PC-9 (cell line): ENCODE measurements around the gene PIK3R2.
"Not testable (repeated sequence)": the region's sequence is repeated elsewhere in the genome, so short reads cannot be mapped to it uniquely, and the experiment has no call there.

Experiments
- EZH2 ChIP-seq: fragments of 200-600 bp; sonication (generic); IDR thresholded peaks from 2 replicates; pipeline ENCODE4 v1.8.0; 2017; ENCODE audit warnings: antibody characterized with exemption, low read depth
- TF ChIP-seq, protein P1 (sequence below): fragments of 200-600 bp; sonication (generic); conservative IDR thresholded peaks from 2 replicates; pipeline ENCODE4 v1.6.1; 2017; ENCODE audit warnings: mixed run types, antibody characterized with exemption, mild to moderate bottlenecking, moderate library complexity

DNA sequence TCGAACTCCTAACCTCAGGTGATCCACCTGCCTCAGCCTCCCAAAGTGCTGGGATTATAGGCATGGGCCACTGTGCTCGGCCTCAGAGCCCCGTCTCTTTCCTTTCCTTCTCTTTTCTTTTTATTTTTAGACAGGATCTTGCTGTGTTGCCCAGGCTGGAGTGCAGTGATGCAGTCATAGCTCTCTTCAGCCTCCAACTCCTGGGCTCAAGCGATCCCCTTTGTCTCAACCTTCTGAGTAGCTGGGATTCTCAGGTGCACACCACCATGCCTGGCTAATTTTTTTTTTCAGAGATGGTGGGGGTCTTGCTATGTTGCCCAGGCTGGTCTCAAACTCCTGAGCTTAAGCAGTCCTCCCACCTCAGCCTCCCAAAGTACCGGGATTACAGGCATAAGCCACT, 56.9 kb downstream of the PIK3R2 start:
- TF ChIP-seq, protein P1, sequence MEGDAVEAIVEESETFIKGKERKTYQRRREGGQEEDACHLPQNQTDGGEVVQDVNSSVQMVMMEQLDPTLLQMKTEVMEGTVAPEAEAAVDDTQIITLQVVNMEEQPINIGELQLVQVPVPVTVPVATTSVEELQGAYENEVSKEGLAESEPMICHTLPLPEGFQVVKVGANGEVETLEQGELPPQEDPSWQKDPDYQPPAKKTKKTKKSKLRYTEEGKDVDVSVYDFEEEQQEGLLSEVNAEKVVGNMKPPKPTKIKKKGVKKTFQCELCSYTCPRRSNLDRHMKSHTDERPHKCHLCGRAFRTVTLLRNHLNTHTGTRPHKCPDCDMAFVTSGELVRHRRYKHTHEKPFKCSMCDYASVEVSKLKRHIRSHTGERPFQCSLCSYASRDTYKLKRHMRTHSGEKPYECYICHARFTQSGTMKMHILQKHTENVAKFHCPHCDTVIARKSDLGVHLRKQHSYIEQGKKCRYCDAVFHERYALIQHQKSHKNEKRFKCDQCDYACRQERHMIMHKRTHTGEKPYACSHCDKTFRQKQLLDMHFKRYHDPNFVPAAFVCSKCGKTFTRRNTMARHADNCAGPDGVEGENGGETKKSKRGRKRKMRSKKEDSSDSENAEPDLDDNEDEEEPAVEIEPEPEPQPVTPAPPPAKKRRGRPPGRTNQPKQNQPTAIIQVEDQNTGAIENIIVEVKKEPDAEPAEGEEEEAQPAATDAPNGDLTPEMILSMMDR, result not testable (repeated sequence)
- TF ChIP-seq EZH2, result not testable (repeated sequence)
